AG08396 (cell line): ENCODE data around the gene SPINK6.

Experiments used
- DNase-seq: peaks from one replicate; pipeline ENCODE4 v3.0.0; 2012; ENCODE audit warnings: low spot score, mixed read lengths

The SPINK6 gene

GRCh38 chr5:148224117-148224742 lies 21.4 kb downstream of the SPINK6 start:
- DNase-seq: no peak

GRCh38 chr5:148228392-148228984 lies 25.6 kb downstream of the SPINK6 start:
- DNase-seq: no peak

DNA sequence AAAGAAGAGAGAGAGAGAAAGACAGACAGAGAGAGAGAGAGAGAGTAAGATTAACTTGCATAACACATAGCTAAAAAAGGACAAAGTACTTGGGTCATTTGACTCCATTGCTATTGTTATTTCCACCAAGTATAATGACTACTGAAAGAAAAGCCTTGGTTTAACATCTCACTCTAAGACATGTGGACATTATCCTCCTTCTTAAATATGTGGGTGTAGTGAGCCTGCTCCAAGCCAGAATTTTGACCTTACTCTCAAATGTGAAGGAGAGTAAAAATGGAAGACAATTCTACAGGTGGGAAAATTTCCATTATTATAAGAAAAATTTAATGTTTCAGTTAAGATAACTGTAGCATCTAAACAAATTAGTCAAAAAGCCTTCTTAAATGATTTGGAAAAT lies 27.0 kb downstream of the SPINK6 start:
- no peak for DNase-seq

DNA sequence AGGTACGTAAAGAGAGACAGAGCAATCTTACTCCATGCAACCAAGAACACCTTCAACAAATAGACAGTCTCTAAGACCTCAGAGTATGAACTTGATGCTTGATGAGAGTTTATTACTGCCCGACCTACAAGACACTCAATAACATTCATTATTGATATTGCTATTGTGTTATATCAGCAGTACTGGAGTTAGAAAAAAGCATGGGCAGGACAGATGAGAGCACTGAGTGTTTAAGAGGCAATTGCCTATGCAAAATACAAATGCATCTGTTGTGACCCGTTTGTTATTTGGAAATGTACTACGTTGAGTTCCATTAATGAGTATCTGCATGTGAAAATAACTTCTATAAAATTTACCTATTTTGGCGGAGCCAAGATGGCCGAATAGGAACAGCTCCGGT lies 27.4 kb downstream of the SPINK6 start:
- DNase-seq: no peak

GRCh38 chr5:148237785-148238417 lies 35.1 kb downstream of the SPINK6 start:
- DNase-seq: no peak

- DNase-seq: no peak
Measured at GRCh38 chr5:148238418-148238794, 35.6 kb downstream of the SPINK6 start, which contains the start of gene MARCOL. TSS of gene MARCOL (plus strand) at chr5:148238525. CDS start at chr5:148238598, 73 bp downstream.

GRCh38 chr5:148248894-148249293 lies 46.1 kb downstream of the SPINK6 start:
- DNase-seq: no peak

DNA sequence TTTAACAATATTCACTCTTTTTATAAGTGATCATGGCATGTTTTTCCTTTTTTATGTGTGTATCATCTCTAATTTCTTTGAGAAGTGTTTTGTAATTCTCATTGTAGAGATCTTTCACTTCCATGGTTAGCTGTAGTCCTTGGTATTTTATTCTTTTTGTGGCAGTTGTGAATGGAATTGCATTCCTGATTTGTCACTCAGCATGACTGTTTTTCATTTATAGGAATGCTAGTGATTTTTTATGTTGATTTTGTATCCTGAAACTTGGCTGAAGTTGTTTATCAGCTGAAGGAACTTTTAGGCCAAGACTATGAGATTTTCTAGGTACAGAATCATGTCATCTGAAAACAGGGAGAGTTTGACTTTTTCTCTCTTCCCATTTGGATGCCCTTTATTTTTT lies 52.6 kb downstream of the SPINK6 start:
- no peak for DNase-seq

DNA sequence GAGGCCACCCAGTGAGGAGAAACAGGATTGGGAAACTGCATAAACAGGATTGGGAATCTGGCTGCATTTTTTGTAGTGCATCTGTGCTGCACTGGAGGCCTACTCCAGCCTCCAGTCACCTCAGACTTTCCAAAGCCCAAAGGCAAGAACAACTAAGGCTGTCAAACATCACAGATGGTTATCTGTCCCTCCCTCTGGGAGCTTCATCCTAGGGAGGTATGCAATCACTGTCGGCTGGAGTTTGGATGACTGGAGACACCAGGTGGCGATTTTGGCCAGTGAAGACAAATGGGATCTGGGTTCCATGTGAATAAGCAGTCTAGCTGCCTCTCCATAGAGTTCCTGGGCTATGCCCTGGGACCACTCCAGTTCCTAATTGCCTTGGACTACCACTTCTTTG lies 56.4 kb downstream of the SPINK6 start:
- DNase-seq: no peak

DNA sequence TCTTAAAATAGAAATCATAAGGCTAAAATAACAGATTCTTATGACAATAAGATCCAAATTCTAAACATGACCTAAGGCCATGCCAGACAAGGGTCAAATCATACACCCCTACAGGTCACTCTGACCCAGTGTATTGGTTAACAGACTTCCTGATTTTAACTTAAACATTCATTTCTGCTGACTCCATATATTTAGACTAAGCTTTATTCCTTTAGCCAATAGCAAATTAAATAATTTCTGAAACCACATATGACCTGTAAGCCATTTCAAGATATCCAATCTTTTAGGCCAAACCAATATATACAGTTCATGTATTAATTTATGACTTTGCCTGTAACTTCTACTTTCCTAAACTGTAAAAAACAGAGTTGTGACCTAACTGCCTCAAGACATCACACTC lies 58.4 kb downstream of the SPINK6 start:
- DNase-seq: no peak
